HG02885 (cell line): Measurements from ENCODE around the gene PLCB2.

Source experiments
- ATAC-seq: cut with Tn5 transposase; IDR thresholded peaks from one replicate; pipeline ENCODE4 v1.9.1; 2021; ENCODE audit warnings: mild to moderate bottlenecking; ENCODE audit not compliant: unreplicated experiment, poor library complexity

Gene PLCB2

DNA sequence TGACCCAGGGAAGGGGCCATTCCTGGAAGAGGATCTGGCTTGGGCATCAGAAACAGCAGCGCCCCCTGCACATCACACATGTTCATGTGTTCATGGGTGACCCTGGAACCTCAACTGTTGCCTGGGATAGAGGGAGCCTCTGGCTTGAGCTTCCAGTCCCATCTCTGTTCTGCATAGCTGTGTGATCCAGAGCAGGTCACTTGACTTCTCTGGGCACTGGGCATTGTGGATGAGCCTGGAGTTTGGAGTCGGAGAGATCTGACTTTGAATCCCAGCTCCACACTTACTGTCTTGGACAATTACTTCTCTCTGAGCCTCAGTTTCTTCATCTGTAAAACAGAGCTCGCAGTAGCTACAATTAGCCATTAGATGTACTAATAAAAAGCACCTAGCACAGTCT is 53.3 kb downstream of the PLCB2 start:
- no peak for ATAC-seq

DNA sequence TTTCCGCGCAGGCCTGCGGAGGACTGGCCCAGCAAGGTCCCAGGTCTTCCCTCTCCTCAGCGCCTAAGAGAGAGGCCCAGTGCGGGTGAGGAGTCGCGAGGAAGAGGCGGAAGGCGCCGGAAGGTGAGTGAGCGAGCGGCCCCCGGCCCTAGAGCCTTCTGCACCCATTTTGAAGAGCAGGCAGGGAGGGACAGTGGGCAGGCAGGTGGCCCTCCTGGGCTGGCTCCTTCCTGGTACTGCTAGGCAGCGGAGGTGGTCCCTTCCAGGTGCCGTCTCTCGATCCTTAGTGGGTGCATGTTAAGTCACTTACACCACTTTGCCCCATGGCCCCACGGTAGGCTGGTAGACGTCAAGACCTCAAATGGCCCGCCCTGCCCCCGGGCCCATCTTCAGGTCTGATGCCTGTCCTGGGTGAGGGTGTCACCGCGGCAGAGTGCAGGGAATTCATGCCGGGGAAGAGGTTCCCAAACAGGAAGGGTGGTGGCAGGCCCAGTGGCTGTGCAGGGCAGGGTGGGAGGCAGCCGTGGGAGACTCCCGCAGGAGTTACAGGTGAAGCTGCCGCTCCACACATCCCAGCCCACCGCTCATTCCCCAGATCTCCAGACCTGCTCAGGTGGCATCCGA is 54.5 kb downstream of the PLCB2 start:
- ATAC-seq = peak; percentile 36

DNA sequence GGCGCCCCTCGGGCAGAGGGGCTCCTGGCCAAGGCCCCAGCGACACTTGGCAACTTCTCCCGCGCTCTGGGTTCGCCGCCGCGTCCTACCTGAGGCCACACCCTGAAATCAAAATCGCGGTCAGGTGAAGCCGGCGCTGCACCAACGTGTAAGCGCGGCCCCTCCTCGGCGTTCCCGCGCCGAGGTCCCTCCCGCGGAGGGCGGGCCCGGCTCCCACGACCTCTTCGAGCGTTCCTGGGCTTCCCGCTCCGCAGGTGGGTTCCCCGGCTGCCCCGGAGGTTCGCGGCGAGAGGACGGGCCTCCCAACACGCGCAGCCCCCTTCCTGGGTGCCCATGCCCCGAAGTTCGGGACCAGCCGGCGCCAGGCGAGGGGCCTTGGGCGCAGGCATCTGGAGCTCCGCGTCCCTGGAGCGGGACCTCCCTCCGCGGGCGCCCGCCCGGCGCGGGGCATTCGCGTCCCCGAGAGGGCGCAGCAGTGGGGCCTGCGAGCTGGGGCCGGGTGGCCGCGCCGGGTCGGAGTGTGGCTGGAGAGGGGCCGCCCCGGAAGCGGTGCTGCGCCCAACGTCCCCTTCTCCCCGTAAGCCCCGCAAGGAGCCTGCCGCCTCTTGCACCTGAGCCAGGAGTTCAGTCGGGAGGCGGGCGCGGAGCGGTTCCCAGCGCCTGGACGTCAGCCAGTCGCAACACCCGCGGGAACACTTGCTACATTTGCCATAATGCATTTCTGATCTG is 55.1 kb downstream of the PLCB2 start:
- ATAC-seq = peak; percentile 61

DNA sequence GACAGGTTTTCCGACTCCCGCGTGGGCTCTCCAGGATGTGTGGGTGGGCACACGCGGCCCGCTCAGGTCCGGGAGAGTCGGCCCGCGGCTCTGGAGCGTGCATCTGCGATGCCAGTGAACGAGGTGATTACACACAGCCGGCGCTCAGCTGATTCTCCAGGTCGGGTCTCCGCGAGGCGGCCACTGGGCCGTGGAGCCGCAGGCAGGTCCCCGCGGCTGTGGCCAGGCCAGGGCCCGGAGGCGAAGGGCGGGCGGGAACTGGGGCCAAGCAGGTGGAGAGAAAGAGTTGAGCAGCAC is 55.6 kb downstream of the PLCB2 start:
- peak; percentile 10 for ATAC-seq

DNA sequence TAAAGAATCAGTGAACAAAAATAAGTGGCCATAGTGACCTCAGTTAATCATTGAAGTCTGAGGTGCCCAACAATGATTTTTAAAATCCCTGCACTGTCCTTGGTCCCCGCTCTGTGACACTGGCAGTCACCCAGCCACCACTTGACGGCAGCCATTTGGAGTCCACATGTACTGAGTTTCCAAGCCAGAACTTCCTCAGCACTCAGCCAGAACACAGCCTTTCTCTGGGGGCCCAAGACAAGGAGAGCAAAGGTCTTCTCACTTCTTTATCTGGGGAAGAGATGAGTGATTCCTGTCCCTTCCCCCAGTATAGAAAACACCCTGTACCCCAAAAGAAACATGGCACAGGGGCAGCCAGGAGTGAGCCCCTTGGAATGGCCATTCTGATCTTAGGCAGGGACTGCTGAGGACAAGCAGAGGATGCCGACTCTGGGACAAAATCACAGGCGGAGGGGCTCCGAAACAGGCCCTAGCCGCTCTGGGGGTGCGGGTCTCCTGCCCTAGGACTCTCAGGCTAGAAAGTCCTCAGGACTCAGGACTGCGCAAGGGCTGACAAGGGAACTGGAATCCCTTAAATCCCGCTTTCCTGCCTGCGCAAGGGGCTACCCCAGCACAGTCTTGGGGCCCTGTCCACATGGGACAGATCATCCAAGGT is 56.1 kb downstream of the PLCB2 start:
- ATAC-seq = no peak

DNA sequence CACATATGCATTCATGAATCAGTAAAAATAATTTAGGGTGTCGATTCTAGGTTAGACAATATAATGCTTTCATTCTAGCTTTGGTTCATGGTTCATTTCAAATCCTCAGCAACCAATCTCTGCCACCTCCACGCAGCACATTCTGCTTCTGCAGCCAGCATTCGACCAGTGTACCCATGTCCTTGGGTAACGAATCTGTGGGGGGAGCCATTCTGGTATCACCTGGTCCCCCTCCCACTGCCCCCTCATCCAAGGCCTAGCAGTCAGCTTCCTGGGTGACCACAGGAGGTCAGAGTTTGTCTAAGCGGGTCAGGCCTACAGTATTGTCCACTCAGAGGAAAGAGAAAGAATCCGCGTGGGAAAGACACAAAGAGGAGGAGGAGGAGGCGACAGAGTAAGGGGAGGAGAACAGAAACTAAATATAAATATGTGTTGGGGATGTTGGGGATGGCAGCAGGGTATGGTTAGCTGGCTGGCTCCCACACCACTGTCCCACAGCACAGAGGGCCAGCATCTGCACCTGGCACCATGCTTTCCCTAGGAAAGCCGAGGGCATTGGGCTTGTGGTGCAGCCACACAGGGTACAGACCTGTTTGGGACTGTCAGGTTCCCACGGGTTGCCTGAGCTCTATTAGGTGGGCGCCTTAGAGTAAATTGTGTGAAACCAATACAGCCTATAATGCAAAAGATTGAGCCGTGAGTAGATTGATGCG is 56.8 kb downstream of the PLCB2 start:
- no peak for ATAC-seq

DNA sequence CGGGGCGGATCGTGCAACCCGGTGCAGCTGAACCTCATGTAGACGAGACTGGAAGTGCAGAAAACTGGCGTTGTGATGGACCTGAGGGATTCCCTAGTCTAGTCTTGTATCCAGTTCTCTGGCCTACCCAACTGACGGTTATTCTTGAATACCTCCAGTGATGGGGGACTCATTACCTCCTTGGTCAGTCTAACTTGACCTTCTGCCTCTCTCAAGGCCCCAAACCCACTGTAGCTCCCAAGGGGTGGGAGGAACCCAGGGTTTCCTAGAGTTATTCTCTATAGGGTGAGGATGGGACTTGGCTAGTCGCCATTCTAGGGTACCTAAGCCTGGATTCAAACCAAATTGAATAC is 57.5 kb downstream of the PLCB2 start:
- no peak for ATAC-seq

DNA sequence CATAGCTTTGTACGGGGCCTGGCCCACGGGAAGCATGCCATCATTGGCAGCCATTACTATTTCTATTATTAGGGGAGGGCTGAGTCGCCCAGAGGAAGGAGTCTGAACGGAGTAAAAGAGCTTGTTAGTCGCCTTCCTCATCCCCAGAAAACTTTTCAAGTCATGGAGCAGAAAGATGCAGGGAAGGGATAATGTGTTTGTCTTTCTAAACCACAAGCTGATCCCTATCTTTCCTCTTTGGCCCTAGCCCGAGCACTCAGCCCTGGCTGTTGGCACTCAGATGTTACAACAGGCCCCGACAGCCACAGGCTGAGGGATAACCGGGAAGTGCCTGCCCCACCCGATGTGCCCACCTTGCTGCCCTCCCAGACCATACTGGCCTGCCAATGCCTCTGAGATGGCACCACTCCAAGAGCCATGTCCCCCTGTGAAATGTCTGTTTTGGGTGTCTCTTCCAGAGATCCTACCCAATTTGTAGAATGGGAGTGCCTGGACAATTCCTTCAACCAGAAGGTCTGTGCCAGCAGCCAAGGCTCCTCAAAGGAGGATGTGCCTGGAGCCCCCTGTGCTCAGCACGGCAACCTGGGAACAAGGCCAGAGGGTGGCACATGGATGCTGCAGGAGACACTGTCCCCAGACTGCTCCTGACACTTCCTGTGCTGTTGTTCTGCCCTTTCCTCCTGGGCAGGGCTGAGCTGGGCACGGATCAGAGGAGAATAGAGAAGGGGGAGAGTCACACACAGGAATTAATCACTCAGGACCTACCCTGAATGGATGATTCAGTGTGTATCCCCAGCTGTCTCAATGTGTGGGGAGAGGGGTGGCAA is 58.0 kb downstream of the PLCB2 start:
- no peak for ATAC-seq

DNA sequence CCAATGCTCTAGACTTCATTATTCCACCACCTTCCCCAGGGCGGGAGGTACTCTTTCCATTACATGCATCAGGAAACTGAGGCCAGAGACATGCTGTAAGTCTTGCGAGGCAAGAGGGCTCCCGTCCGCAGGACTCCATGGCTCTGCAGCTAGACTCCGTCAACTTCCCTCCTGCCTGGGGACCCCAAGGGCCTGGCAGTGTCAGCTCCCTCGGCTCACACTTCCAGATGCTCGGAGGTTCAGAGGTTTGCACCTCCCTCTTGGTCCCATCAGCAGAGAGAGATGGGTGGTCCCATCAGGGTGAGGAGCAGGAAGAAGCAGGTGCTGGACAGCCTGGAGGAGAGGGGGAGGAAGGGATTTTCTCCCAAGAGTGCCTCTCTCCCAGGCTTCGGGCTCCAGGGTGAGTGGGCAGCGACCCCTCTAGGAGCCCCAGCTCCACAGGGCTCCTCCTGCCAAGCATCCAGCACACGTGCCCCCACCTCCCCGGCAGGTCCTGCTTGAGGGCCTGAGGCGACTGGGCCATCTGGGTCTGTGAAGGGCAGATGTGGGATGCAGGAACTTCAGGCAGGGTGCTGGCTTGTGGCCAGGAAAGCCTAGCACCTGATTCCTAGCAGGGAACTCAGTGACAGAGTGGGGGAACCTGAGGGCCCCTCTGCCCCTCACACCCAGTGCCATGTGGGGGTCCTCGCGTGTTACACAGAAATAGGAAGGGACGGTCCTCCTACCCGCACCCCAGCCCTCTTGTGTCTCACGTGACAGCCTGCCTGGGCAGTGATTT is 59.5 kb downstream of the PLCB2 start:
- no peak for ATAC-seq

DNA sequence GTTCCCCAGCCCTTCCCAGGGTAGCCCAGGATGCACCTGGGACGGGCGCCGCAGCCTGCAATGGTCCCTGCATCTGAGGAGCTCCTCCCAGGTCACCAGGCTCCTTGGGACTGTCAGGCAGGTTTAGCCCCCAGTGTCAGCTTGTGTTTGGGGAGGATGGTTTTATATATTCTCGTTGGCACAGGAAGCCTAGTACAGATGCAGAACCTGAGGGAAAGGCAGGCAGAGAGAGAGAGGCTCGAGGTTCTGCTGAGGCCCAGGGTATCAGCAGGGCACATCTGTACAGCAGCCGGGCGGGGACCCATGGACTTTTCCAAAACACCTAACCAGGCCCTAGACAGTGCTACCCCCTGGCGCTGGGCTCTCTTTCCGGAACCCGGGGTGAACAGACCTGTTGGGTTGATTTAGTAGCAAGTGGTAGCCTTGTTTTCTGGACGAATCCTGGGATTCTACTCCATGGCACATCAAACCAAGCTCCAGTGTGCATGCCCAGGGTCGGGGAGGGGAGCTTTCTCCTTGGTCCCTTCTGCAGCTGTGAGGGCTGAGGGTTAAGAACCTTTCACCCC is 60.2 kb downstream of the PLCB2 start:
- ATAC-seq = no peak

DNA sequence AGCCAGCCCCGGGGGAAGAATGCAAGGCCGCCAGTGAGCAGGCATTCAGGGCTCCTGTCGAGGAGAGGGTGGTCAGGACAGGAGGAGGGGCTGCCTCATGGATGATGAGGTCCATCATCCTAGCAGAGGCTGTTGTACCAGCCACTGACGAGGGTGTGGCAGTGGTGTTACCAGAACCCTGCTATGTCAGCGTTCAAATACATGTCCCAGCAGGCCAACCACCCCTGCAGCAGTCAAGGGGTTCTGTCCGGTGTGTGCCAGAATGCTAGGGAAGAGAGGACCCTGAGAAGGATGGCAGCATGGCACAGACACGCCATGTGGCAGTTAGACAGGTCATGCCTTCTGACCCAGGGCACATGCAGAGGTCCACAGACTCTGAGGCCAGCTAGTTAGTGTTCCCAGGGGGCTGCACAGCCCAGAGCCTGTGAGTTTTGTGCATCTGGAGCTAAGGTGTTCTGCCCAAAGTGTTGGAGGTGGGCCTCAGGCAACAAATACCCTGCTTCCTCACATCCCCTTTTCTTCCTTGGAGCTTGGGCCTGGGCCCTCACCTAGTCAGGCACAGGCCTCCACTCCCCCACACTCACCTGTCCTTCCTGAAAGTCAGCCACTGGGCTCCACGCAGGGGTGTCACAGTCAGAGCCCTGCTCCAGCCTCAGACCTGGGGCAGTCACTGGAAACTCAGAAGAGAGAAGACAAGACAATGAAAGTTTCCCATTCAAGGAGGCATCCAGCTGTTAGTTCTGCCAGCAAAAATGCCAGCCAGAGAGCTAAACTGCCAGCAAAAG is 61.0 kb downstream of the PLCB2 start:
- no peak for ATAC-seq

DNA sequence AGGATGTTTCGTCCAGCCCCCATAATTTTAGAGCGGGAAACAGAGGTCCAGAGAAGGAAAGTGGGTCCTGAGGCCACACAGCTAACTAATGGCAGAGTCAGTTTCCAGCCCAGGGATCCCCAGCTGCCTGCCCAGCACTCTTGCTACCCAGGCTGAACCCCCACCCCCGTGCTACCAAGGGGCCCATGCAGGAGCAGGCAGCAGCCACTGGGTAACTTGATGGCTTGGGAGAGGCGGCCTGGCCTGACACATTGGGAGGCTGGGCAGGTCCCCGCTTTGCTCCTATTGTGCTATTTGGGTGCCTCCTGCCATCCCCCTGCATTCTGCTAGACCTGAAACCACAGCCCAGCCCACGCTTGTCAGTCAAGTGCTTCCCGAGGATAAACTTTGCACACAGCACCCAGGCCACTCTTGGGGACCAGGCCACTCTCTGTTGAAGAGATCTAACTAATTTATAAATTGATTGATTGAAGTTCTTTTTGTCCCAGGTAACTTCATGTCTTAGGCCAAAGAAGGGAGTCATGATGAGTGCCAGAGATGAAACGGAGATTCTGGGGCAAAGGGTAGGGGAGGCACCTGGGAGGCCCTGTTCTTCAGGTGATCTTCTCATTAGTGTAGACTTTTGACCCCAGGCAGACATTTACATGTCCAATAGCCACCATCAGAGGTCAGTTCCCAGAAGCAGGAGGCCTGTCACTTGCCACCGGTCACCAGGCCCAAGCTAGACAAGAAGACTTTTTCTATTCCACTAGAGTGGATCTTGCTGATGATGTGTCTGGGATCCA is 61.9 kb downstream of the PLCB2 start:
- ATAC-seq = no peak

DNA sequence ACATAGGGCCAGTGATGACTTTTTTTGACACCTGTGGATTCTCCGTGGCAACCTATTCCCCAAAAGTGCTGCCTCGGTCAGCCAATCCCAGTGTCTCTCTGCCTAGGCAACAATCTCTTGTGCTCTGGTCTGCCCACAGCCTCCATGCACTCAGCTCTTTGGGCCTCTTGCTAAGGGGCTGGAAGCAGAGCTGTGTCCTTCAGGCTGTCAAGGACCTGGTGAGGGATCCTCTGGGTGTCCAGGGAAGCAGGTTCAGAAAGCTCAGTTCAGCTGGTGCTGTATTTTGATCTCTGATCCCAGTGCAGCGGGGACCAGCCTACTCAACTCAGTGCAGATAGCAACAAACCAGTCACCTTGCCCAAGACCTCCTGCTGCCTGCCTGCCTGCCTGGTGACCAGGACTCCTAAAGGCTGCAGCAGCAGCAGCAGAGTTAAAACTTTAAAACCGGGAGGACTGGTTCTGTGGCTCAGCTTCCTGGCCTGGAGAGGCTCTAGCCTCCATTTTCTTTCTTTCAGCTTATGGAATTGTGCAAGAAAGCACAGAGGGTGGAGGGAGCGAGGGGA is 62.7 kb downstream of the PLCB2 start:
- no peak for ATAC-seq

DNA sequence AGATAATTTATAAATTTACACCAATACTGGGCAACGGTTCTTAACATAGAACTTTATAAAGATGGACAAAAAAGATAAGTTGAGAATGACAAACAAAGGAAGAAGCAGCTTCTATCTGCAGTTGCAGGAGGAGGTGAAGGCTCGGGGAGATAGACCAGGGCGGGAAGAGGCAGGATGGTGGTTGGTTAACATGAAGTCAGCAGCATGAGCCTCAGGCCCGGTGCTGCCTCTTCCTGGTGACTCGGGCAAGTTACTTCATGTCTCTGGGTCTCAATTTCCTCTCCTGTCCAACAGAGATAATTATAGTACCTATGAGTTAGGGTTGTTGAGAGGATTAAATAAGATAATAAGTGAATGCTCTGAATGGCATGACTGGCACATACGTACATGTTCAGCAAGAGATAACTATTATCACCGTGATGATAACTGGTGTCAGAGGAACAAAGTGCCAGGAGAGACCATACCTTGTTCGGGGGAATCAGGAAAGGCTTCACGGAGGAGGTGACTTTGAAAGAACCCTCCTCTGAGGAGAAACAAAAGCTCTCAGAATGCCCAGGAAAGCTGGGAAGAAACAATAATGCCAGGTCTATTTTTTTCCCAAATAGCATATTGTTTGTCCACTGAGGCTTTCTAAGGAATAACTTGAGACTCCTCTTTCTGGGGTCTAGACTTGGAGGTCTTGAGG is 64.5 kb downstream of the PLCB2 start:
- no peak for ATAC-seq

DNA sequence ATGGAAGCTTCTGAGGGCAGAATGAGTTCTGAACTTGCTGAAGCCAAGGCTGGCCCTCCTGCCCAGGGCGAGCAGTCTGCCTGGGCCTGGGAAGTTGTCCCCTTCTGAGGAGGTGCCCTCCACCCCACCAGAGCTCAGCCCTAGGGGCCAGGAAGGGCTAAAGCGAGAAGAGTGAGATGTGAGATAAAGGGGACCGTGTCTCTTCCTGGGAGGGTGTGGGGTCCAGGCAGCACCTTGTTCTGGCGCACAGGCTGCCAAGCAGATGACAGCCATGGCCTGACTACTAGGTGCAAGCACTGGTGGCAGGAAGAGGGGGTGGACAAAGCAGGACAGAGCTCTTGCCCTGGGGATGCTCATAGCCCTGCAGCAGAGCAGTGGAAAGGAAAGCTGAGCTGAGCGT is 65.1 kb downstream of the PLCB2 start:
- no peak for ATAC-seq

DNA sequence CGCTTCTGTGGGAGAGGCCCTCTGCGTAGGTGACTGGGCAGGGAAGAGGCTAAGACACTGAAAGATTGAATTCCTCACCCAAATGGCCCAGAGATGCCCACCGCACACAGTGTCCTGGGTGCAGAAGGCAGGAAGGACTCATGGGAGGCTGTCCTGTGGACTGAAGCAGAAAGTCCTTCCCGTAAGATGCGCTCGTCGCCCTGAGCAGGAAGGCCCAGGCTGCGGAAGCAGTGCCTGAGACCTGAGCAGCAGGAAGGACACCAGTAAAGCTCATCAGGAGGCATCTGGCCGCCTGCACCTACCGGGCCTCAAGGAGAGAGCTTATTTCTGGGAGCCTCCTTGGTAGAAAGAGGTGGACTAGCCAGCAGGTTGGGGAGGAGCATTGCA is 65.5 kb downstream of the PLCB2 start:
- ATAC-seq = no peak
